PC-9 (cell line): ENCODE measurements around the gene RHCE.

Experiments used
- EZH2 ChIP-seq: fragments of 200-600 bp; sonication (generic); IDR thresholded peaks from 2 replicates; pipeline ENCODE4 v1.8.0; 2017; ENCODE audit warnings: antibody characterized with exemption, low read depth
- TF ChIP-seq, protein P1 (sequence below): fragments of 200-600 bp; sonication (generic); conservative IDR thresholded peaks from 2 replicates; pipeline ENCODE4 v1.6.1; 2017; ENCODE audit warnings: mixed run types, antibody characterized with exemption, mild to moderate bottlenecking, moderate library complexity

DNA sequence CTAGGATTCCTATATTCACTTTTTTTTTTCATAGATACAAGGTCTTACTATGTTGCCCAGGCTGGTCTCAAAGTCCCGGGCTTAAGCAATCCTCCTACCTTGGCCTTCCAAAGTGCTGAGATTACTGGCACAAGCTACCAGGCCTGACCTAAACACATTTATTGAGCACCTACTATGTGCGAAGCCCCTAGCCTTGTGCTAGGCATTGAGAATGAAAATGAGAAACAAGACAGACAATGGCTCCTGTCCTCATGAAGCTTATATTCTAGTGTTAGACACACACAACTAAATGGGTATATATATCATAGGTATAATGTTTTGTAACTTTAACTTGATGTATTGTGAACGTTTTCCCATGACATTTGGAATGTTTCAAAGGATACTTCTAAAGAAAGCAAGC, 71.0 kb downstream of the RHCE start:
- TF ChIP-seq, protein P1, sequence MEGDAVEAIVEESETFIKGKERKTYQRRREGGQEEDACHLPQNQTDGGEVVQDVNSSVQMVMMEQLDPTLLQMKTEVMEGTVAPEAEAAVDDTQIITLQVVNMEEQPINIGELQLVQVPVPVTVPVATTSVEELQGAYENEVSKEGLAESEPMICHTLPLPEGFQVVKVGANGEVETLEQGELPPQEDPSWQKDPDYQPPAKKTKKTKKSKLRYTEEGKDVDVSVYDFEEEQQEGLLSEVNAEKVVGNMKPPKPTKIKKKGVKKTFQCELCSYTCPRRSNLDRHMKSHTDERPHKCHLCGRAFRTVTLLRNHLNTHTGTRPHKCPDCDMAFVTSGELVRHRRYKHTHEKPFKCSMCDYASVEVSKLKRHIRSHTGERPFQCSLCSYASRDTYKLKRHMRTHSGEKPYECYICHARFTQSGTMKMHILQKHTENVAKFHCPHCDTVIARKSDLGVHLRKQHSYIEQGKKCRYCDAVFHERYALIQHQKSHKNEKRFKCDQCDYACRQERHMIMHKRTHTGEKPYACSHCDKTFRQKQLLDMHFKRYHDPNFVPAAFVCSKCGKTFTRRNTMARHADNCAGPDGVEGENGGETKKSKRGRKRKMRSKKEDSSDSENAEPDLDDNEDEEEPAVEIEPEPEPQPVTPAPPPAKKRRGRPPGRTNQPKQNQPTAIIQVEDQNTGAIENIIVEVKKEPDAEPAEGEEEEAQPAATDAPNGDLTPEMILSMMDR, result no peak
- no peak for TF ChIP-seq EZH2
